Fibroblast of pulmonary artery (primary cell): ENCODE measurements around the gene SSR2.

Experiments used
- DNase-seq: peaks from one replicate; pipeline ENCODE4 v3.0.0-alpha.2; 2010; ENCODE audit warnings: low read depth
- H3K4me3 ChIP-seq: replicated peaks from 2 replicates; pipeline ENCODE4 v1.5.1; 2011; ENCODE audit warnings: low read depth, mild to moderate bottlenecking, control low read depth, low read length, moderate library complexity
- CTCF ChIP-seq: IDR thresholded peaks from 2 replicates; pipeline ENCODE4 v1.5.1; 2011; ENCODE audit warnings: mild to moderate bottlenecking, control low read depth, low read length, inconsistent platforms; ENCODE audit errors: missing control alignments

Gene SSR2

GRCh38 chr1:156021093-156021428 is 310 bp upstream of the SSR2 start:
- H3K4me3 ChIP-seq, result peak overlapping the region; percentile 70
- DNase-seq, result no peak
- TF ChIP-seq CTCF, result no peak

GRCh38 chr1:156019946-156020292 is 832 bp downstream of the SSR2 start:
- H3K4me3 ChIP-seq, result peak overlapping the region; percentile 70
- no peak for DNase-seq
- no peak for TF ChIP-seq CTCF

GRCh38 chr1:156014829-156015228 is 5.9 kb downstream of the SSR2 start:
- H3K4me3 ChIP-seq, result no peak overlapping the region

GRCh38 chr1:156012051-156012817 is 8.5 kb downstream of the SSR2 start:
- H3K4me3 ChIP-seq, result no peak overlapping the region
- DNase-seq, result no peak
- no peak for TF ChIP-seq CTCF

More at GRCh38 chr1:156014829-156015228, 5.9 kb downstream of the SSR2 start:
- no peak for DNase-seq
- TF ChIP-seq CTCF, result no peak

- no peak overlapping the region for H3K4me3 ChIP-seq
- no peak for TF ChIP-seq CTCF
- no peak for DNase-seq
These were observed 11.3 kb downstream of the SSR2 start for GRCh38 chr1:156009404-156009803.

- TF ChIP-seq CTCF, result no peak
- DNase-seq, result no peak
These were observed 13.9 kb downstream of the SSR2 start for GRCh38 chr1:156006666-156007376.

More at GRCh38 chr1:156006666-156007376, 13.9 kb downstream of the SSR2 start:
- H3K4me3 ChIP-seq, result no peak overlapping the region
